Upper lobe of left lung (tissue), 6 donors: Measurements from ENCODE around the gene ENTREP3. TPM values are rescaled to one million over a fixed set of nuclear protein-coding genes. Genes with fewer than 3 reads are reported as not detected.
"Not testable (repeated sequence)": the region's sequence is repeated elsewhere in the genome, so short reads cannot be mapped to it uniquely, and the experiment has no call there.

Experiments
- ATAC-seq, 2 donors: fragments of 200-7000 bp; cut with Tn5 transposase; one replicate each; pipeline ENCODE4 v1.9.1; 2022; ENCODE audit warnings: mild to moderate bottlenecking in 2 of 2, moderate library complexity in 2 of 2; ENCODE audit not compliant: low FRiP score in 2 of 2
- DNase-seq, 2 donors: peaks; one replicate each; pipeline ENCODE4 v3.0.0-alpha.2; 2019 to 2020
- H3K27ac ChIP-seq, 4 donors: fragments of 200-600 bp; sonication (generic); one replicate each; pipeline ENCODE4 v1.5.1; 2016 to 2019
- H3K27me3 ChIP-seq, 4 donors: fragments of 200-600 bp; sonication (generic); one replicate each; pipeline ENCODE4 v1.5.1; 2017 to 2019
- H3K36me3 ChIP-seq, 4 donors: fragments of 200-600 bp; sonication (generic); one replicate each; pipeline ENCODE4 v1.5.1; 2016 to 2019
- H3K4me1 ChIP-seq, 4 donors: fragments of 200-600 bp; sonication (generic); one replicate each; pipeline ENCODE4 v1.5.1; 2018 to 2019
- H3K4me3 ChIP-seq, 4 donors: fragments of 200-600 bp; sonication (generic); one replicate each; pipeline ENCODE4 v1.5.1; 2017 to 2019; ENCODE audit warnings: mild to moderate bottlenecking in 2 of 4, moderate library complexity in 1 of 4
- H3K9me3 ChIP-seq, 4 donors: fragments of 200-600 bp; sonication (generic); one replicate each; pipeline ENCODE4 v1.5.1; 2018 to 2019
- CTCF ChIP-seq, 6 experiments: fragments of 450-650 bp in 4 of 6; fragments of 200-600 bp in 2 of 6; sonication (generic) in 2 of 6; IDR thresholded peaks; one replicate each; pipeline ENCODE4 v1.5.1; 2016 to 2019; ENCODE audit warnings: antibody characterized with exemption in 6 of 6
- EP300 ChIP-seq, 4 donors: sonication (generic); formaldehyde crosslinking; IDR thresholded peaks; one replicate each; pipeline ENCODE4 v1.5.1; 2017; ENCODE audit warnings: antibody characterized with exemption in 4 of 4, control low read depth in 2 of 4
- POLR2A ChIP-seq, 4 donors: fragments of 450-650 bp; IDR thresholded peaks; one replicate each; pipeline ENCODE4 v1.5.1; 2016 to 2017; ENCODE audit warnings: antibody characterized with exemption in 4 of 4, mild to moderate bottlenecking in 2 of 4
- POLR2AphosphoS5 ChIP-seq, 2 donors: sonication (generic); formaldehyde crosslinking; IDR thresholded peaks; one replicate each; pipeline ENCODE4 v1.5.1; 2017; ENCODE audit warnings: antibody characterized with exemption in 2 of 2
- WGBS, 2 donors: methylation state at CpG; one replicate each; pipeline ENCODE4 v1.1.5; 2017 to 2018; 5-methylcytosine and 5-hydroxymethylcytosine counted together
- total RNA-seq, 6 donors: library from RNA; depleted of rRNA in 4 of 6; stranded (reverse); fragments of >200 nt in 4 of 6; gene quantifications; one replicate each; pipeline versions ENCODE4 v1.1.0 to v1.2.1, GENCODE V29; 2016 to 2021
- donor health status: DM: no; HTN: no; CAD: no; lungs with moderate emphysema.
- donor health status: DM: no; HTN: yes; CAD: no; lungs with severe emphysema.

The ENTREP3 gene
- total RNA-seq, 6 donors from 2014 or later, result 9.3 to 30.3 (median 20.6) TPM

DNA sequence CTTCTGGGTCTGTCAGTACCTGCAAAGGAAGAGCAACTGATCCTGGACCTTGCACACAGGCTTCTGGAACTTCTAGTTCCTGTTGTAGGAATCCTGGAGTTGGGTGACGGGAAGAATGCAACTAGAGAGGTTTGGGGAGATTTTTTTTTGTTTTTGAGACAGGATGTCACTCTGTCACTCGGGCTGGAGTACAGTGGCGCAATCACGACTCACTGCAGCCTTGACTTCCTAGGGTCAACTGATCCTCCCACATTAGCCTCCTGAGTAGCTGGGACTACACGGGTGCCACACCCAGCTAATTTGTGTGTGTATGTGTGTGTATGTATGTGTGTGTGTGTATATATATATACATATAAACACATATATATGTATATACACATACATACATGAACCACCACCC lies 18.8 kb downstream of the ENTREP3 start:
- Histone ChIP-seq H3K27ac (no peak overlapping the region), H3K36me3 (peaks cover 11 to 37% (median 21%) of the 10 kb centered on the region in 4 donors)

DNA sequence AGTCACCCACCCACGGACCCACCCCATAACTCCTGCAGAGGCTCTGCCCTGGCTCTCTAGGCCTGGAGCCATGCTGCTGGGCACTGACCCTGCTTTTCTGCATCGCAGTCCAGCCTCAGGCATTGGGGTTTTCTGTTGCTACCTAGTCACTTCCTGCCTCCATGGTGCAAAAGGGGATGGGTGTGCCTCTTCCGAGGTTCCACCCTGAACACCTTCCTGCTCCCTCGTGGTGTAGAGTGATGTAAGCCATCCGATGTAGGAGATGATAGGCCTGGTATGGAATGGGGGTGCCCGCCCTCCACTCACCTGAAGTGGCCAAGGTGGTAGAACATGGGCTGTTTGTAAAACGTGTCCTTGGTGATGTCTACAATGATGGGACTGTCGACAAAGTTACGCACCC lies 19.9 kb downstream of the ENTREP3 start:
- not testable (repeated sequence) for H3K4me3 ChIP-seq, H3K9me3 ChIP-seq, ATAC-seq, H3K4me1 ChIP-seq, H3K27me3 ChIP-seq, H3K27ac ChIP-seq, DNase-seq
- H3K36me3 ChIP-seq, result peaks cover 11 to 37% (median 21%) of the 10 kb centered on the region in 4 donors
- WGBS, 2 donors, result 85 to 92% methylated on average over 2 to 6 of the region's 9 CpGs

More for the DNA sequence above, 18.8 kb downstream of the ENTREP3 start:
- 59 to 70% methylated on average over 5 of the region's 5 CpGs for WGBS, 2 donors
- Histone ChIP-seq H3K27me3 (no peaks in the 10 kb centered on the region), H3K4me3 (no peak overlapping the region), H3K9me3 (no peaks in the 10 kb centered on the region), H3K4me1 (peaks cover 9 to 18% (median 13%) of the 10 kb centered on the region in 4 donors)
- no peak for DNase-seq
- no peak for TF ChIP-seq POLR2AphosphoS5 (IDR thresholded peaks at IDR 0.05)
- no peak for TF ChIP-seq POLR2A (IDR thresholded peaks at IDR 0.05)
- no peak for TF ChIP-seq CTCF (IDR thresholded peaks at IDR 0.05)
- no peak for TF ChIP-seq EP300 (IDR thresholded peaks at IDR 0.05)
- no peak for ATAC-seq

DNA sequence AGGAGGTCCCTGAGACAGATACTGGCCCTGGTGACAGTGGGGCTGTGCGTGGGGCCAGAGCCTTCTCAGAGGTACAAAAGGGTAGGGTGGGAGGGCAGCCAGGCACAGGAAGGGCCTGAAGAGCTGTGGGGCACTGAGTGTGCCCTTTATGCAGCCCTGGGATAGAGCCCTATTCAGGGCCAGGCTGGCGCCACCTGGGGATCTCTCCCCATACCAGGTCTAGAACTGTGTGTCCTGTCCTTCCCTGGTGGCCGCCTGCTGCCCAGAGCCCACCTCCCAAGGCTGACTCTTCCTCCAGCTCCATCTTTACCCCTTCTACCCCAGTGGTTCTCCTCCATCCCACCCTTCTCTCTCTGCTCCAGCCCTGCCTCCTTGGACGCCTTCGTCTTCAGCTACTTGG lies 21.8 kb downstream of the ENTREP3 start:
- not testable (repeated sequence) for ATAC-seq, H3K4me3 ChIP-seq, H3K4me1 ChIP-seq, H3K27ac ChIP-seq, H3K9me3 ChIP-seq, DNase-seq, H3K27me3 ChIP-seq
- WGBS, 2 donors, result 100% methylated on average over 1 of the region's 5 CpGs
- H3K36me3 ChIP-seq, result peaks cover 11 to 30% (median 19%) of the 10 kb centered on the region in 4 donors

- H3K27me3 ChIP-seq, H3K4me1 ChIP-seq, ATAC-seq, DNase-seq, H3K27ac ChIP-seq, H3K4me3 ChIP-seq, H3K9me3 ChIP-seq: not testable (repeated sequence)
- peaks cover 7 to 22% (median 13%) of the 10 kb centered on the region in 4 donors for H3K36me3 ChIP-seq
- WGBS, 2 donors, result 59 to 86% methylated on average over 4 to 11 of the region's 13 CpGs
Observed at GRCh38 chr1:155232001-155232978, 23.0 kb downstream of the ENTREP3 start.

- WGBS, 2 donors, result 48 to 57% methylated on average over 3 of the region's 3 CpGs
- not testable (repeated sequence) for ATAC-seq, DNase-seq, H3K27ac ChIP-seq, H3K4me3 ChIP-seq, H3K9me3 ChIP-seq, H3K27me3 ChIP-seq
- H3K4me1 ChIP-seq, result peaks cover 8 to 14% (median 11%) of the 10 kb centered on the region in 4 donors
- H3K36me3 ChIP-seq, result peaks cover 3 to 12% (median 5%) of the 10 kb centered on the region in 4 donors
Observed at GRCh38 chr1:155231302-155231701, 24.0 kb downstream of the ENTREP3 start.

DNA sequence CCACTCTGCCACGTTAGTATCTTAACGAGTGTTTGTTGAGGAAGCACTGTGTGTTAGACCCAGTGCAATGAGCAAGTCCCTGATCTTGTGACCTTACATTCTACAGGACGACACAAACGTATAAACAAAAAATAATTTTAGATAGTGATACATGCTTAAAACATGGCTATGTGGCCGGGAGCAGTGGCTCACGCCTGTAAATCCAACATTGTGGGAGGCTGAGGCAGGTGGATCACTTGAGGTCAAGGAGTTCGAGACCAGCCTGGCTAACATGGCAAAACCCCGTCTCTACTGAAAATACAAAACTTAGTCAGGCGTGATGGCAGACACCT lies 27.2 kb downstream of the ENTREP3 start:
- Histone ChIP-seq H3K27me3 (no peaks in the 10 kb centered on the region), H3K9me3 (no peaks in the 10 kb centered on the region), H3K4me1 (peaks cover 20 to 31% (median 27%) of the 10 kb centered on the region in 4 donors), H3K4me3 (peak overlapping the region in 3 of 4 donors; percentile 52 to 63 (median 59)), H3K27ac (peak overlapping the region; percentile 70 to 86 (median 82)), H3K36me3 (no peaks in the 10 kb centered on the region)
- 54 to 57% methylated on average over 9 of the region's 9 CpGs for WGBS, 2 donors
- ATAC-seq (no peak), DNase-seq (no peak)
- TF ChIP-seq EP300 (IDR thresholded peaks at IDR 0.05) (no peak), POLR2A (IDR thresholded peaks at IDR 0.05) (no peak)

- DNase-seq, result peak; percentile 95 to 99
Observed at GRCh38 chr1:155227261-155228095, 27.8 kb downstream of the ENTREP3 start.

More at GRCh38 chr1:155227261-155228095, 27.8 kb downstream of the ENTREP3 start:
- no peaks in the 10 kb centered on the region for H3K36me3 ChIP-seq
- no peaks in the 10 kb centered on the region for H3K9me3 ChIP-seq
- peak overlapping the region; percentile 30 to 63 (median 56) for H3K4me3 ChIP-seq
- peak; percentile 98 to 99 for ATAC-seq
- WGBS, 2 donors, result 1% methylated on average over 30 to 42 of the region's 42 CpGs
- no peaks in the 10 kb centered on the region for H3K27me3 ChIP-seq
- H3K4me1 ChIP-seq, result peaks cover 20 to 31% (median 27%) of the 10 kb centered on the region in 4 donors
- peak overlapping the region; percentile 70 to 86 (median 82) for H3K27ac ChIP-seq
- TF ChIP-seq POLR2A (IDR thresholded peaks at IDR 0.05), result peak in 3 of 4 donors; percentile 50 to 83 (median 60)
- no peak for TF ChIP-seq EP300 (IDR thresholded peaks at IDR 0.05)
- peak in 1 of 2 donors; percentile 78 for TF ChIP-seq POLR2AphosphoS5 (IDR thresholded peaks at IDR 0.05)
- peak in 1 of 6 experiments; percentile 14 for TF ChIP-seq CTCF (IDR thresholded peaks at IDR 0.05)
